HepG2 (cell line): ENCODE measurements around the gene SGCE. TPM values are rescaled to one million over a fixed set of nuclear protein-coding genes. Genes with fewer than 3 reads are reported as not detected.

ENCODE experiments used
- ARHGAP35 ChIP-seq: sonication (generic); formaldehyde crosslinking; IDR thresholded peaks from 2 replicates; pipeline ENCODE4 v1.9.0; 2022; ENCODE audit warnings: mild to moderate bottlenecking, inconsistent platforms, moderate library complexity, missing genetic modification reagents, borderline replicate concordance
- HDAC2 ChIP-seq: sonication (generic); formaldehyde crosslinking; IDR thresholded peaks from 2 replicates; pipeline ENCODE4 v1.4.0; 2020; ENCODE audit warnings: missing genetic modification reagents
- KLF16 ChIP-seq, 2 experiments: sonication (generic) in 1 of 2; formaldehyde crosslinking in 1 of 2; IDR thresholded peaks; 2 replicates each; pipeline versions ENCODE4 v1.6.1 to v1.8.0; 2016 to 2023; ENCODE audit warnings: missing genetic modification reagents in 2 of 2, missing compliant biosample characterization in 1 of 2
- KMT2B ChIP-seq: IDR thresholded peaks from 2 replicates; pipeline ENCODE4 v1.6.1; 2016; ENCODE audit warnings: missing genetic modification reagents, missing compliant biosample characterization
- POGZ ChIP-seq: sonication (generic); formaldehyde crosslinking; IDR thresholded peaks from 2 replicates; pipeline ENCODE4 v1.4.0; 2020; ENCODE audit warnings: mild to moderate bottlenecking, missing genetic modification reagents
- SOX5 ChIP-seq: IDR thresholded peaks from 2 replicates; pipeline ENCODE4 v1.6.1; 2016; ENCODE audit warnings: borderline replicate concordance
- ZBTB38 ChIP-seq: sonication (generic); formaldehyde crosslinking; IDR thresholded peaks from 2 replicates; pipeline ENCODE4 v1.5.1; 2020; ENCODE audit warnings: mild to moderate bottlenecking, missing genetic modification reagents
- ZNF12 ChIP-seq: sonication (generic); formaldehyde crosslinking; IDR thresholded peaks from 2 replicates; pipeline ENCODE4 v1.5.0; 2020; ENCODE audit warnings: missing genetic modification reagents
- ZNF24 ChIP-seq: fragments of 450-650 bp; IDR thresholded peaks from 2 replicates; pipeline ENCODE4 v1.6.1; 2017; ENCODE audit warnings: antibody characterized with exemption, mild to moderate bottlenecking
- ZNF766 ChIP-seq: sonication (generic); formaldehyde crosslinking; IDR thresholded peaks from 2 replicates; pipeline ENCODE4 v1.5.0; 2020; ENCODE audit warnings: missing genetic modification reagents, borderline replicate concordance
- ZNF878 ChIP-seq: sonication (generic); formaldehyde crosslinking; IDR thresholded peaks from 2 replicates; pipeline ENCODE4 v1.8.1; 2023; ENCODE audit warnings: mild to moderate bottlenecking, missing genetic modification reagents, moderate library complexity
- polyA plus RNA-seq, 8 experiments: library from polyadenylated mRNA; depleted of rRNA in 3 of 8; stranded (reverse) in 7 of 8; unstranded in 1 of 8; fragments of >200 nt; fragmentation: Illumina TruSeq in 4 of 8; extraction: Trizol in 4 of 8; gene quantifications; 2 replicates each; pipeline versions ENCODE4 v1.2.1 to v1.2.3, GENCODE V29; 2011 to 2016; ENCODE audit warnings: low read depth in 4 of 8, missing spikeins in 1 of 8, mixed read lengths in 1 of 8; ENCODE audit not compliant: insufficient read depth in 1 of 8
- total RNA-seq, 5 experiments: library from RNA; depleted of rRNA; stranded (reverse); fragments of >200 nt; fragmentation: Illumina TruSeq; extraction: Trizol; gene quantifications; 2 replicates each; pipeline ENCODE4 v1.2.3, GENCODE V29; 2016; ENCODE audit warnings: low read depth in 1 of 5
- TF ChIP-seq, protein P1 (sequence below): sonication (generic); formaldehyde crosslinking; IDR thresholded peaks from 2 replicates; pipeline ENCODE4 v1.5.1; 2020; ENCODE audit warnings: missing genetic modification reagents, mild to moderate bottlenecking, borderline replicate concordance
- TF ChIP-seq, protein P2 (sequence below): sonication (generic); formaldehyde crosslinking; IDR thresholded peaks from 2 replicates; pipeline ENCODE4 v1.4.0; 2020; ENCODE audit warnings: missing genetic modification reagents, borderline replicate concordance
- TF ChIP-seq, protein P3 (sequence below): sonication (generic); formaldehyde crosslinking; IDR thresholded peaks from 2 replicates; pipeline ENCODE4 v1.4.0; 2020; ENCODE audit warnings: missing genetic modification reagents
- TF ChIP-seq, protein P4 (sequence below): sonication (generic); formaldehyde crosslinking; IDR thresholded peaks from 2 replicates; pipeline ENCODE4 v1.4.0; 2020; ENCODE audit warnings: mild to moderate bottlenecking, missing genetic modification reagents, borderline replicate concordance
- TF ChIP-seq, protein P5 (sequence below): sonication (generic); formaldehyde crosslinking; IDR thresholded peaks from 2 replicates; pipeline ENCODE4 v1.4.0; 2020; ENCODE audit warnings: missing genetic modification reagents
- TF ChIP-seq, protein P6 (sequence below): sonication (generic); formaldehyde crosslinking; IDR thresholded peaks from 2 replicates; pipeline ENCODE4 v1.4.0; 2020; ENCODE audit warnings: missing genetic modification reagents

The SGCE gene
- total and polyA plus RNA-seq, 2 of the 13 experiments (the other 11 are each of a cell fraction or from before 2014, with no cell fraction given): 52.3 to 71.1 TPM

DNA sequence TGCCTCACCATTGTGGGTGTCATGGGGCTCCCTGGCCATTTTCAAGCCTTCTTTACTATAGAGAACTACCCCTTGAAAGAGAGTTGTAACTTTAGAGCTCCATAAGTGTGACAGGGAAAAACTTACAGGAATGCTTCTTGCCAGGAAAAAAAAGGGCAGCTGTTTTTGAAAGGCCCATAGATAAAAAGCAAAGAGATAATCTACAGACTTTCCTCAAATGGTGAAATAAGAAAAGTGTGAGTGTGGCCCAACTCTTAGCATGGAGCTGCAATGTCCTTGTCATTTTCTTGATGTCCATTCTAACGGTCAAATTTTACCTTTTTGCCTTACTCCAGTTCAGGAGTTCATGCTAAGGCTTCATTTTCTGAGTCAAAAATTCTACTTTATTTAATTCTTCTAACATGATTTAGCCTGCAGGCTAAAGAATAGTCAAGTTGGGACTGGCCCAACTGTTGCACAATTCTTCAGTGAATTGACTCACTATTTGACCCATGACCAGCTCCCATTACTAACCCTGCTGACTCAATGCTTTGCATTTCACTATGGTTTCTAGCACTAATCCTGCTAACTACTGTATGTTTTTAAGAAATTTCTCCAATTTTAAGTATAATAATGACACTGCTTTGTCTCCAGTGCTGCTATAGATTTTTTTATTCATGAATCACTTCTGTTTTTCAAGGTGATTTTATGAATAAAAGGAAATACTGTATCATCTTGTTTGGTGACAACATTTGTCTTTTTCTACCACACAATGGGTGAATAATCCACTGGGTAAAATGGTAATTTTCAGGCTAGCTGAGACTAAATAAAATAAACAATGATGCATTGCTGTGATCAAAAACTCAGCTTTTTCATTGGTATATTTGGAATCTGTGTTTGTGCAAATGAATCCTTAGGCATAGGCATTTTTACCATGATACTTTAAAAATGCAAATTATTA lies 41.4 kb upstream of the SGCE start (continued):
- TF ChIP-seq ZNF24: 0 out of 2 replicates have a peak, but pooled peaks have one; percentile 25
- TF ChIP-seq ZNF766 (CRISPR knock-in tag): no peak
- peak; percentile 48; the same call in 1 of the 2 replicates for TF ChIP-seq ZNF12
- TF ChIP-seq KMT2B (CRISPR knock-in tag): 0 out of 2 replicates have a peak, but pooled peaks have one; percentile 26
- TF ChIP-seq, protein P1, sequence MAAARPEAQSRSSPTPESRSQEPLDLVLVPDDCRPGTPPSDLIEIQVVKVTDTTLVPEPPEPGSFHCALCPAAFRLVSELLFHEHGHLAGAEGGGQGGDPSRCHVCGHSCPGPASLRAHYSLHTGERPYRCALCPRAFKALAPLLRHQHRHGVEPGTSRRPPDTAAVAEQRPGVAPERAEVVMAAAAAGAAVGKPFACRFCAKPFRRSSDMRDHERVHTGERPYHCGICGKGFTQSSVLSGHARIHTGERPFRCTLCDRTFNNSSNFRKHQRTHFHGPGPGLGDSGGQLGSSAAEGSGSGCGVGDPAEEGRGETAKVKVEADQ: no peak
- peak; percentile 49; the same call in 1 of the 2 replicates for TF ChIP-seq SOX5 (CRISPR knock-in tag)
- TF ChIP-seq, protein P2, sequence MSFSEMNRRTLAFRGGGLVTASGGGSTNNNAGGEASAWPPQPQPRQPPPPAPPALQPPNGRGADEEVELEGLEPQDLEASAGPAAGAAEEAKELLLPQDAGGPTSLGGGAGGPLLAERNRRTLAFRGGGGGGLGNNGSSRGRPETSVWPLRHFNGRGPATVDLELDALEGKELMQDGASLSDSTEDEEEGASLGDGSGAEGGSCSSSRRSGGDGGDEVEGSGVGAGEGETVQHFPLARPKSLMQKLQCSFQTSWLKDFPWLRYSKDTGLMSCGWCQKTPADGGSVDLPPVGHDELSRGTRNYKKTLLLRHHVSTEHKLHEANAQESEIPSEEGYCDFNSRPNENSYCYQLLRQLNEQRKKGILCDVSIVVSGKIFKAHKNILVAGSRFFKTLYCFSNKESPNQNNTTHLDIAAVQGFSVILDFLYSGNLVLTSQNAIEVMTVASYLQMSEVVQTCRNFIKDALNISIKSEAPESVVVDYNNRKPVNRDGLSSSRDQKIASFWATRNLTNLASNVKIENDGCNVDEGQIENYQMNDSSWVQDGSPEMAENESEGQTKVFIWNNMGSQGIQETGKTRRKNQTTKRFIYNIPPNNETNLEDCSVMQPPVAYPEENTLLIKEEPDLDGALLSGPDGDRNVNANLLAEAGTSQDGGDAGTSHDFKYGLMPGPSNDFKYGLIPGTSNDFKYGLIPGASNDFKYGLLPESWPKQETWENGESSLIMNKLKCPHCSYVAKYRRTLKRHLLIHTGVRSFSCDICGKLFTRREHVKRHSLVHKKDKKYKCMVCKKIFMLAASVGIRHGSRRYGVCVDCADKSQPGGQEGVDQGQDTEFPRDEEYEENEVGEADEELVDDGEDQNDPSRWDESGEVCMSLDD (CRISPR knock-in tag): no peak
- TF ChIP-seq, protein P3, sequence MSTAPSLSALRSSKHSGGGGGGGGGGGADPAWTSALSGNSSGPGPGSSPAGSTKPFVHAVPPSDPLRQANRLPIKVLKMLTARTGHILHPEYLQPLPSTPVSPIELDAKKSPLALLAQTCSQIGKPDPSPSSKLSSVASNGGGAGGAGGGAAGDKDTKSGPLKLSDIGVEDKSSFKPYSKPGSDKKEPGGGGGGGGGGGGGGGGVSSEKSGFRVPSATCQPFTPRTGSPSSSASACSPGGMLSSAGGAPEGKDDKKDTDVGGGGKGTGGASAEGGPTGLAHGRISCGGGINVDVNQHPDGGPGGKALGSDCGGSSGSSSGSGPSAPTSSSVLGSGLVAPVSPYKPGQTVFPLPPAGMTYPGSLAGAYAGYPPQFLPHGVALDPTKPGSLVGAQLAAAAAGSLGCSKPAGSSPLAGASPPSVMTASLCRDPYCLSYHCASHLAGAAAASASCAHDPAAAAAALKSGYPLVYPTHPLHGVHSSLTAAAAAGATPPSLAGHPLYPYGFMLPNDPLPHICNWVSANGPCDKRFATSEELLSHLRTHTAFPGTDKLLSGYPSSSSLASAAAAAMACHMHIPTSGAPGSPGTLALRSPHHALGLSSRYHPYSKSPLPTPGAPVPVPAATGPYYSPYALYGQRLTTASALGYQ: no peak
- TF ChIP-seq, protein P4, sequence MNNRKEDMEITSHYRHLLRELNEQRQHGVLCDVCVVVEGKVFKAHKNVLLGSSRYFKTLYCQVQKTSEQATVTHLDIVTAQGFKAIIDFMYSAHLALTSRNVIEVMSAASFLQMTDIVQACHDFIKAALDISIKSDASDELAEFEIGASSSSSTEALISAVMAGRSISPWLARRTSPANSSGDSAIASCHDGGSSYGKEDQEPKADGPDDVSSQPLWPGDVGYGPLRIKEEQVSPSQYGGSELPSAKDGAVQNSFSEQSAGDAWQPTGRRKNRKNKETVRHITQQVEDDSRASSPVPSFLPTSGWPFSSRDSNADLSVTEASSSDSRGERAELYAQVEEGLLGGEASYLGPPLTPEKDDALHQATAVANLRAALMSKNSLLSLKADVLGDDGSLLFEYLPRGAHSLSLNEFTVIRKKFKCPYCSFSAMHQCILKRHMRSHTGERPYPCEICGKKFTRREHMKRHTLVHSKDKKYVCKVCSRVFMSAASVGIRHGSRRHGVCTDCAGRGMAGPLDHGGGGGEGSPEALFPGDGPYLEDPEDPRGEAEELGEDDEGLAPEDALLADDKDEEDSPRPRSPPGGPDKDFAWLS: no peak
- TF ChIP-seq, protein P5, sequence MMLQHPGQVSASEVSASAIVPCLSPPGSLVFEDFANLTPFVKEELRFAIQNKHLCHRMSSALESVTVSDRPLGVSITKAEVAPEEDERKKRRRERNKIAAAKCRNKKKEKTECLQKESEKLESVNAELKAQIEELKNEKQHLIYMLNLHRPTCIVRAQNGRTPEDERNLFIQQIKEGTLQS (CRISPR knock-in tag): peak; percentile 86
- TF ChIP-seq ZNF878 (CRISPR knock-in tag): no peak
- 0 out of 2 replicates have a peak, but pooled peaks have one; percentile 48 for TF ChIP-seq HDAC2
- no peak for TF ChIP-seq ZBTB38
- no peak for TF ChIP-seq ARHGAP35 (CRISPR knock-in tag)
- TF ChIP-seq POGZ (CRISPR knock-in tag): peak; percentile 95
- TF ChIP-seq, protein P6, sequence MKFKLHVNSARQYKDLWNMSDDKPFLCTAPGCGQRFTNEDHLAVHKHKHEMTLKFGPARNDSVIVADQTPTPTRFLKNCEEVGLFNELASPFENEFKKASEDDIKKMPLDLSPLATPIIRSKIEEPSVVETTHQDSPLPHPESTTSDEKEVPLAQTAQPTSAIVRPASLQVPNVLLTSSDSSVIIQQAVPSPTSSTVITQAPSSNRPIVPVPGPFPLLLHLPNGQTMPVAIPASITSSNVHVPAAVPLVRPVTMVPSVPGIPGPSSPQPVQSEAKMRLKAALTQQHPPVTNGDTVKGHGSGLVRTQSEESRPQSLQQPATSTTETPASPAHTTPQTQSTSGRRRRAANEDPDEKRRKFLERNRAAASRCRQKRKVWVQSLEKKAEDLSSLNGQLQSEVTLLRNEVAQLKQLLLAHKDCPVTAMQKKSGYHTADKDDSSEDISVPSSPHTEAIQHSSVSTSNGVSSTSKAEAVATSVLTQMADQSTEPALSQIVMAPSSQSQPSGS (CRISPR knock-in tag): 0 out of 2 replicates have a peak, but pooled peaks have one; percentile 51
- TF ChIP-seq KLF16 (CRISPR knock-in tag; IDR thresholded peaks at IDR 0.05): no peak; a peak in 1 of 4 replicates
